Activated naive CD4-positive, alpha-beta T cell treated with anti-CD3 and anti-CD28 coated beads, Interleukin-2, amount 50 U/mL, for 72 hours (primary cell): ENCODE results near the gene SERHL2. TPM values are rescaled to one million over a fixed set of nuclear protein-coding genes. Genes with fewer than 3 reads are reported as not detected.
A peak's percentile ranks its signal among the peaks of the same experiment; 100 is the strongest.
"Not testable (repeated sequence)": the region's sequence is repeated elsewhere in the genome, so short reads cannot be mapped to it uniquely, and the experiment has no call there.

ENCODE experiments used
- ATAC-seq, 2 donors: fragments of 150-1000 bp; cut with Tn5 transposase; 2 replicates each; pipeline ENCODE4 v1.10.0; 2021; ENCODE audit warnings: mild to moderate bottlenecking in 2 of 2, moderate library complexity in 2 of 2
- DNase-seq, 2 donors: peaks; one replicate each; pipeline ENCODE4 v3.0.0; 2021 to 2022; ENCODE audit warnings: low spot score in 2 of 2
- H3K27ac Mint-ChIP-seq, 2 donors: one replicate each; pipeline ENCODE4 v1.8.0; 2022; ENCODE audit warnings: mild to moderate bottlenecking in 2 of 2, mixed read lengths in 2 of 2
- H3K36me3 Mint-ChIP-seq, 2 donors: one replicate each; pipeline ENCODE4 v1.8.0; 2022; ENCODE audit warnings: mixed read lengths in 2 of 2
- H3K9me3 Mint-ChIP-seq, 2 donors: one replicate each; pipeline ENCODE4 v1.8.0; 2022; ENCODE audit warnings: mixed read lengths in 2 of 2
- total RNA-seq, 2 donors: library from RNA; stranded (reverse); gene quantifications; one replicate each; pipeline ENCODE4 v1.2.3, GENCODE V29; 2022

SERHL2 gene
- total RNA-seq, 2 donors from 2014 or later: 1.2 to 1.9 TPM

- H3K36me3 Mint-ChIP-seq: no peaks in the 10 kb centered on the region
- no peak for DNase-seq
- H3K27ac Mint-ChIP-seq: peak overlapping the region in 1 of 2 donors; percentile 87
- ATAC-seq: peak; percentile 36 to 42
- no peaks in the 10 kb centered on the region for H3K9me3 Mint-ChIP-seq
Measured at GRCh38 chr22:42528591-42529307, 25.0 kb upstream of the SERHL2 start.

DNA sequence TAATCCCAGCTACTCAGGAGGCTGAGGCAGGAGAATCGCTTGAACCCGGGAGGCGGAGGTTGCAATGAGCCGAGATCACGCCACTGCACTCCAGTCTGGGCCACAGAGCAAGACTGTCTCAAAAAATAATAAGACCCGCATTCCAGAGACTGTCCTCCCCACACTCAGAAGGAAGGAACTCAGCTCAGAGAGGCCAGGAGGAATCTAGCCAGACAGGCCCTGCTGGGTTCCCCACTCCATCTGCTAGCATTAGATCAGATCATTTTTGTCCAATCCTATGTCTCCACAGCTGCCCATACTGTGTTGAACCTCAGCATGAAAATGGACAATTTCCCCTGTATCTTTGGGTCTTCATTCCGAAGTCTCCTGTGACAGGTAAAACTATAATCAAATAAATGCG is 24.3 kb upstream of the SERHL2 start:
- not testable (repeated sequence) for H3K36me3 Mint-ChIP-seq, ATAC-seq, DNase-seq, H3K9me3 Mint-ChIP-seq
- peak overlapping the region in 1 of 2 donors; percentile 55 for H3K27ac Mint-ChIP-seq

- DNase-seq, H3K27ac Mint-ChIP-seq, H3K36me3 Mint-ChIP-seq, ATAC-seq, H3K9me3 Mint-ChIP-seq: not testable (repeated sequence)
Measured at GRCh38 chr22:42531401-42532084, 22.2 kb upstream of the SERHL2 start.

DNA sequence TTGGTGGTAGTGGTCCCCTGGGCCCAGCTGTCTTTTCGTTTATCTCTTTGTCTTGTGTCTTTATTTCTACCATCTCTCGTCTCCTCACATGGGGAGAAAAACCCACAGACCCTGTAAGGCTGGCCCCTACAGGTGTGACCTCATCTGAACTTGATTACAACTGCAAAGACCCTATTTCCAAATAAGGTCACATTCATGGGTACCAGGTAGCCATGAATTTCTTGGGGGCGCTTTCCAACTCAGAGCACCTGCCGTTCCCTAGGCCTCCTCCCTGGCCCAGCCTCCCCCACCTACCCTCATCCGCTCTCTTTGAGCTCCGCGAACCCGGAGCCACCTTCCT is 20.1 kb upstream of the SERHL2 start:
- ATAC-seq (peak; percentile 6 to 11), DNase-seq (no peak)
- Mint-ChIP-seq H3K27ac (peak overlapping the region; percentile 11 to 81), H3K36me3 (no peaks in the 10 kb centered on the region), H3K9me3 (no peaks in the 10 kb centered on the region)

DNA sequence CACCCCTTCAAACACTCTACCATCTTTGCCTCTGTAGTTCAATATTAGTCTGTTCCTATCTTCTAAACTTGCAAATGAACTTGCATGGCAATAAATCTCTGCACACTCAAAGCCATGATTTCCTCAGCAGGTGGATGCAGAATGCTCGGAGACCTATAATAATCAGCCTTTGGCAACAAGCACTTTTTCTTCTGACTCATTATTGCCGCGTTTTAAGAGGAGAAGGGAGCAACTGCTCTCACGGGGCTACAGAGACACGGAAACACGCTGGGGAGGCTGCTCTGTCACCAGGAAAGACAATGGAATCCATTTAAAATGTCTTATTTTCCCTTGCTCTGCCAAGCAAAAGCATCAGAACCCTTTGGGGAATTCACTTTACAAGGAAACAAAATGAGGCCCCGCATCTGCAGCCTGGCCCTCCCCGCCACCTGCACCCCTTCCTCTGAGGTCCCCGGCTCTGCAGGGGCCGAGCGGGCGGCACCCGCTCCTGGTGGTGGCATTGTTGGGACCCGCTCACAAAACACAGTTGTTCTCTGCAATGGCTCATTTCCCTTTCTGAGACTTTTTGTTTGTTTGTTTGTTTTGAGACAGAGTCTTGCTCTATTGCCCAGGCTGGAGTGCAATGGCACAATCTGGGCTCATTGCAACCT is 18.5 kb upstream of the SERHL2 start:
- DNase-seq, H3K27ac Mint-ChIP-seq, ATAC-seq, H3K9me3 Mint-ChIP-seq, H3K36me3 Mint-ChIP-seq: not testable (repeated sequence)

GRCh38 chr22:42536166-42536565 is 17.6 kb upstream of the SERHL2 start:
- ATAC-seq (no peak), DNase-seq (no peak)
- Mint-ChIP-seq H3K36me3 (no peaks in the 10 kb centered on the region), H3K27ac (no peak overlapping the region), H3K9me3 (no peaks in the 10 kb centered on the region)

- not testable (repeated sequence) for ATAC-seq, H3K9me3 Mint-ChIP-seq, H3K36me3 Mint-ChIP-seq
Measured at GRCh38 chr22:42536634-42537033, 17.1 kb upstream of the SERHL2 start.

DNA sequence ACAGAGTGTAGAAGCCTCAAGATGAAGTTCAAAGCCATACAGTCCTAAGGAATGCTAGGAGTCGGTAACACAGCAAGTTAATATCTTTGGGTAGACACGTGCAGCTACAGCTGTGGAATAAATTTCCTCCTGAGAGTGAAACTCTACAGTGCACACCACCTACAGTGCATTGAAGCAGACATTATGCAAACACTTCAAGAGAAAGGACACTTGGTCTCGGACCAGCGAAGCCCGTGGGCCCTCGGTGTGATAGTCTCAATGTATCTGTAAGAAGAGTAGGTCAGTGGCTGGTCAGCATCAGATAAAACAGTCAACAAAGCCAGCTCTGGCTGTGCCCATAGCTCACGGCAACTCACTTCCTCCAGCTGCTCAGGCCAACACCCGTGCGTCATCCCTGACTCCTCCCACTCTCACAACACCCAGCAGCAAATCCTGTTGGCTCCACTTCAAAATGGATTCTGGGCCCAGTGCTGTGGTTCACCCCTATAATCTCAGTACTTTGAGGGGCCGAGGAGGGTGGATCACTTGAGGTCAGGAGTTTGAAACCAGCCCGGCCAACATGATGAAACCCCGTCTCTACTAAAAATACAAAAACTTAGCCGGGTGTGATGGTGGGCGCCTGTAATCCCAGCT is 16.4 kb upstream of the SERHL2 start:
- H3K27ac Mint-ChIP-seq, H3K36me3 Mint-ChIP-seq, DNase-seq, H3K9me3 Mint-ChIP-seq: not testable (repeated sequence)
- peak; percentile 54 to 59 for ATAC-seq

More at GRCh38 chr22:42536634-42537033, 17.1 kb upstream of the SERHL2 start:
- DNase-seq, H3K27ac Mint-ChIP-seq: not testable (repeated sequence)

DNA sequence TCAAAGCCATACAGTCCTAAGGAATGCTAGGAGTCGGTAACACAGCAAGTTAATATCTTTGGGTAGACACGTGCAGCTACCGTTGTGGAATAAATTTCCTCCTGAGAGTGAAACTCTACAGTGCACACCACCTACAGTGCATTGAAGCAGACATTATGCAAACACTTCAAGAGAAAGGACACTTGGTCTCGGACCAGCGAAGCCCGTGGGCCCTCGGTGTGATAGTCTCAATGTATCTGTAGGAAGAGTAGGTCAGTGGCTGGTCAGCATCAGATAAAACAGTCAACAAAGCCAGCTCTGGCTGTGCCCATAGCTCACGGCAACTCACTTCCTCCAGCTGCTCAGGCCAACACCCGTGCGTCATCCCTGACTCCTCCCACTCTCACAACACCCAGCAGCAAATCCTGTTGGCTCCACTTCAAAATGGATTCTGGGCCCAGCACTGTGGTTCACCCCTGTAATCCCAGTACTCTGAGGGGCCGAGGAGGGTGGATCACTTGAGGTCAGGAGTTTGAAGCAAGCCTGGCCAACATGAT is 14.5 kb upstream of the SERHL2 start:
- not testable (repeated sequence) for H3K27ac Mint-ChIP-seq, H3K36me3 Mint-ChIP-seq, H3K9me3 Mint-ChIP-seq, DNase-seq
- ATAC-seq: peak; percentile 50 to 60

GRCh38 chr22:42544686-42545085 is 9.1 kb upstream of the SERHL2 start:
- H3K36me3 Mint-ChIP-seq: no peaks in the 10 kb centered on the region
- DNase-seq (no peak), ATAC-seq (no peak)
- H3K9me3 Mint-ChIP-seq: no peaks in the 10 kb centered on the region
- H3K27ac Mint-ChIP-seq: no peak overlapping the region

- ATAC-seq (no peak), DNase-seq (no peak)
- Mint-ChIP-seq H3K9me3 (no peaks in the 10 kb centered on the region), H3K27ac (no peak overlapping the region), H3K36me3 (no peaks in the 10 kb centered on the region)
Measured at GRCh38 chr22:42547562-42547961, 6.2 kb upstream of the SERHL2 start.

DNA sequence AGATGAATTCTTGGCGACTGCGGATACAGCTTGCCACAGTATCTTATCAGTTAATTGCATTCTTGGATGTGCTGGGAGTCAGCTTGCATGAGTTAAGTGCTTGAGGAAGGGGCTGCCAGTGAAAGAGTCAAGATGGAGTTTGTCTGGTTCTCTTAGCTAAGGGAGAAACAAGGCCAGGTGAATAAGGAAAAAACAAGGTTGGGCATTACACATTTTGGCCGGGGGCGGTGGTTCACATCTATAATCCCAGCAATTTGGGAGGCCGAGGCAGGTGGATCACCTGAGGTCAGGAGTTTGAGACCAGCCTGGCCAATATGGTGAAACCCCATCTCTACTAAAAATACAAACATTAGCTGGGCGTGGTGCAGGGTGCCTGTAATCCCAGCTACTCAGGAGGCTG is 5.6 kb upstream of the SERHL2 start:
- not testable (repeated sequence) for DNase-seq, H3K36me3 Mint-ChIP-seq, H3K9me3 Mint-ChIP-seq, ATAC-seq, H3K27ac Mint-ChIP-seq

GRCh38 chr22:42548597-42549330 is 5.0 kb upstream of the SERHL2 start:
- Mint-ChIP-seq H3K27ac (no peak overlapping the region), H3K9me3 (no peaks in the 10 kb centered on the region), H3K36me3 (no peaks in the 10 kb centered on the region)
- ATAC-seq: no peak
- no peak for DNase-seq

- no peak overlapping the region for H3K27ac Mint-ChIP-seq
- DNase-seq: no peak
- ATAC-seq: no peak
Measured at GRCh38 chr22:42549331-42550060, 4.3 kb upstream of the SERHL2 start.

DNA sequence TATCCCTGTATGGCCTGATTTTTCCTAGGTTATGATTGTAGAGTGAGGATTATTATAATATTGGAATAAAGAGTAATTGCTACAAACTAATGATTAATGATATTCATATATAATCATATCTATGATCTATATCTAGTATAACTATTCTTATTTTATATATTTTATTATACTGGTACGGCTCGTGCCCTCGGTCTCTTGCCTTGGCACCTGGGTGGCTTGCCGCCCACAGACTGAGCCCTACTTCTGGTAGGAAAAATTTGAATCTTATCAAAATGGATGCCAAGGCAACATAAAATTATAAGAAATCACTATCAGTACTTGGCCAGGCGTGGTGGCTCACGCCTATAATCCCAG is 1.5 kb upstream of the SERHL2 start:
- H3K9me3 Mint-ChIP-seq, ATAC-seq, H3K36me3 Mint-ChIP-seq, DNase-seq: not testable (repeated sequence)
- peak overlapping the region in 1 of 2 donors; percentile 11 for H3K27ac Mint-ChIP-seq

More at GRCh38 chr22:42549331-42550060, 4.3 kb upstream of the SERHL2 start:
- H3K36me3 Mint-ChIP-seq: no peaks in the 10 kb centered on the region
- no peaks in the 10 kb centered on the region for H3K9me3 Mint-ChIP-seq

- Mint-ChIP-seq H3K36me3 (no peaks in the 10 kb centered on the region), H3K27ac (peak overlapping the region; percentile 52 to 68)
- ATAC-seq: no peak
Measured at GRCh38 chr22:42560381-42560780, 6.6 kb downstream of the SERHL2 start.

More at GRCh38 chr22:42560381-42560780, 6.6 kb downstream of the SERHL2 start:
- no peak for DNase-seq
- H3K9me3 Mint-ChIP-seq: no peaks in the 10 kb centered on the region
